Inferior parietal cortex (tissue), 1 donor: ENCODE measurements around the gene AMZ1.
"Not testable (repeated sequence)": the region's sequence is repeated elsewhere in the genome, so short reads cannot be mapped to it uniquely, and the experiment has no call there.

Experiments
- DNase-seq: peaks from one replicate; pipeline ENCODE4 v3.0.0-alpha.2; 2016; ENCODE audit errors: extremely low spot score

AMZ1 gene

DNA sequence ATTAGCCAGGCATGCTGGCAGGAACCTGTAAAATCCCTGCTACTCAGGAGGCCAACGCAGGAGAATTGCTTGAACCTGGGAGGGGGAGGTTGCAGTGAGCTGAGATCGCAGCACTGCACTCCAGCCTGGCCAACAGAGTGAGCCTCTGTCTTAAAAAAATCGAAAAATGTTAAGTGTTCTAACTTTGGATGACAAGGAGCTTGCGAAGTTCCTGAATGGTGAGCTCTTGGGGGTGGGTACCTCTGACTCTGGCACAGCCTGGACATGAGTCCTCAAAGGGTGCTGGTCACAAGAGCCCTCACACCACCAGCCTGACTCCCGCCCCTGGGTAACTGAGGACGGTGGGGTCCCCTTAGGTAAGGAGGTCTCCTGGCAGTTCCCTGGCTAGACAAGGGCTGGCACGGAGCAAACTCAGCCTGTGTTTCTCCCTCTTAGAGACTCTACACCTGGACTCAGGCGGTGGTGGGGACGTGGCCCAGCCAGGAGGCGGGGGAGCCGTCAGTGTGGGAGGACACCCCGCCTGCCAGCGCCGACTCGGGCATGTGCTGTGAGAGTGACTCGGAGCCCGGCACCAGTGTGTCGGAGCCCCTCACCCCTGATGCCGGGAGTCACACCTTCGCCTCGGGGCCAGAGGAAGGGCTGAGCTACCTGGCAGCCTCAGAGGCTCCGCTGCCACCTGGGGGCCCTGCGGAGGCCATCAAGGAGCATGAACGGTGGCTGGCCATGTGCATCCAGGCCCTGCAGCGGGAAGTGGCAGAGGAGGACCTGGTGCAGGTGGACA, 24.1 kb downstream of the AMZ1 start:
- DNase-seq, result no peak

DNA sequence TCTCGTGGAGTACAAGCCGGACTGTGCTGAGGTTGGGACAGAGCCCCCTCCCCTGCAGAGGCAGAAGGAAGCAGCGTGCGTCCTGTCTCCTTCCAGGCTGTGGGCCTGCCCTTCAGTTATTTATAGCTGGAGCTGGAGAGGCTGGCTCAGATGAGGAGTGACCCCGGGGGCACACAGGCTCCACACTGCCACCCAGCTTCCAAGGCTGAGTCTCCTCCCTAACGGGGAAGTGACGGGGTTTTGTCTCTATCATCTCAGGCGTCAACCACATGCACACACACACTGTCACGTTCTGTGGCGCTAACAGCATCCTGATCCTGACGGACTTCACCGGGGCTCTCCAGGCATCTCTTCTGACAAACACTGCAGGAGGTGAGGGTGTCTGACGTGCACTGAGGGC, 25.4 kb downstream of the AMZ1 start:
- no peak for DNase-seq

DNA sequence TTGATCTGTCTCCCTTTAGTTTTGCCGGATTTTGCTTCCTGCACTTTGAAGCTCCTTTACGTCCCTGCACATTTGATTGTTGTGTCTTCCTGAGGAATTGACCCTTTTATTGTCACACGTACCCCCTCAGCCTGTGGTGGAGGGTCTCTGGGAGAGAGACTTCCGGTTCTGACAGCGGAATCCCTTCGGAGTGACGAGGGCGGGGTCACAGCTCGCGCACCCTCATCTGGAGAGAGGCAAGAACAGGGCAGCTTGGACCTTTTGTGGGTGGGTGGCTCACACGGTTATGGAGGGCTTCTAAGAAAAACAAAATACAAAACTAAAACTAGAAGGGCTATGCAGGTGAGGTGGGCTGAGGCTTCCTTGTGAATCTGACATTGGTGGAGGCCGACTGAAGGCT, 26.0 kb downstream of the AMZ1 start:
- no peak for DNase-seq

DNA sequence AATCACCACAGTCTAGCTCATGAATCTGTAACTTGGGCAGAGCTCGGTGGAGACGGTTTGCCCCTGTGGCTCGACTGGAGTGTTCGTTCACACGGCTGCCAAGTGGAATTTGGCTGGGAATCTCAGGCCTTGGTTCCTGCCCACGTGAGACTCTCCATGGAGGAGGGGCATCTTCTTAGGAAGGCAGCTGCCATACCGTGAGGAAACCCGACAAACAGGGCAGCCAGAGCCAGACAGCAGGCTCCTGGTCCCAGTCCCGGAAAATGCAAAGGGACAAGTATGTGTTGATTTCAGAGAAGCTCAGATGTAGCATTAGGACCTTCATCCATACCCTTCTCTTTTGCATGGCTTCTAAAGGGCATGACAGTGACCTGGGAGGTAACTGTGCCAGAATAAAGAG, 26.6 kb downstream of the AMZ1 start:
- no peak for DNase-seq

DNA sequence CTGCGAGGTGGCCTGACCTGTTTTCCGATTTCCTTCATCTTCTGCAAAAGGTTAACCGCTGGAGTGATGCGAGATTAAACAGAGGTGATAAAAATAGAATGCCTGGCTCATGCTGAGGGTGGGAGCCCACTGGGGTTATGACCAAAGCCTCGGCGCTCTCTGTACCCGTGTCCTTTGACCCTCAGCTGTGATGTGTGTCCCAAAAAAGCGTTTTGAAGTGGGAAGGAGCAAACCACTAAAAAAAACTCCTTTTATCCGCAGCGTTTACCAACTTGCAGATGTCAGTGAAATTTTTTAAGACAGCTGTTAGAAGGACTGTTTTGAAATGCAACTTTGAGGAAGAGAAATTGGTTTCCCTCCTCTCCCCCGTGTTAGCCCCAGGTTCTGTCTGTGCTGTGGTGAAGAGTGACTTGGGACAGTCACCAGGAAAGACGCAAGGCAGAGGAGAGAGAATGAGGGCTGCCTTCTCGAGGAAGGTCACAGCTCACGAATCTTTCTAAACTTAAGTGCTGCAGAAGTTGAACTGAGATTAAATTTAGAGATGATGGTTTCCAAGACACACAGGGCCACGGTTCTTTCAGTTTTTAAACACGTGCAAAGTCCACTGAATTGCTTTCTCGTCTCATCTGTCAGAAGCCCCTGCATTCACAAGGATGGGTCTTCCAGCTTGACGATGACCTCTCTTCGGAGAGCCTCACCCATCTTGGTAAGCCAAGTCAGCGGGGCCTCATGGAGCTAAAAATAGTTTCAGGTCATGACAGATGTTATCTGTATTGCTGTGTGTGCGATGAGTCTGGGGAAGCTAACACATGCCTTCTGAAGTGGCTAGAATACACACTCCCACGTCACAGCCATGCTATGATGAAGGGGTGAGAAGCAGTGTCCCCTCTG, 27.6 kb downstream of the AMZ1 start:
- no peak for DNase-seq

DNA sequence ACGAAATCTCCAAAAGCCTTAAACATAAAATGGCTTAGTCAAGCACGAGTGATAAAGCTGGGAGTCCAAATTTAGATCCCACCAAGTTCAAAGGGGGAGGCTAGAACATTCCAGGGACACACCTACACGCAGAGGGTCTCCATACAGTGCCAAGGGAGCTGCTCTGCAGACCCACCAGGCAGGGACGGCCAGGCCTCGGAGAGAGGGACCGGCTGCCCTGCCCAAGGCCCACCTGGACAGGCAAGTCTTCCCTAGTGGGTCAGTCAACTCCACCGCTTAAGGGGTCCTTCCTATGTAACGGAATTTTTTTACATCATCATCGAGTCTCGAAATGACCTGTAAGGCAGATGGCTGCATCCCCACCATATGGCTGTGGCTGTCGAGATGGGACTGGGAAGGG, 28.5 kb downstream of the AMZ1 start:
- no peak for DNase-seq

DNA sequence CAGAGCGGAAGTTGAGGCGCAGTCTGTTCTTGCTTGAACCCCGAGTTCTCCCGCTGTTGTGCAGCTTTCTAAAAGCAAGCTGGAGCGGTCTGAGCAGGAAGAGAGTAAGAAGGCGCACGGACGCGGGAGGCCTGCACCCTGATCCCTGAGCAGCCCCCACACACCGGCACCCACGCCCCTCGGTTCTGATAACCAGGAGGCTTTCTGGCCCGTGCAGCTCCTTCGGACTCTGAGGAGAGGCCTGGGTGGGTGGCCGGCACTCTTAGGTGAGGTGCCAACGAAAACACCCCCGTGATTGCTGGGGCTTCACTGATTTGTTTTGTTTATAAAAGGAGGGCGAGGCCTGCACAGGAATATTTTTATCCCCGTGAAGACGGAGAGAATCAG, 28.9 kb downstream of the AMZ1 start:
- no peak for DNase-seq

DNA sequence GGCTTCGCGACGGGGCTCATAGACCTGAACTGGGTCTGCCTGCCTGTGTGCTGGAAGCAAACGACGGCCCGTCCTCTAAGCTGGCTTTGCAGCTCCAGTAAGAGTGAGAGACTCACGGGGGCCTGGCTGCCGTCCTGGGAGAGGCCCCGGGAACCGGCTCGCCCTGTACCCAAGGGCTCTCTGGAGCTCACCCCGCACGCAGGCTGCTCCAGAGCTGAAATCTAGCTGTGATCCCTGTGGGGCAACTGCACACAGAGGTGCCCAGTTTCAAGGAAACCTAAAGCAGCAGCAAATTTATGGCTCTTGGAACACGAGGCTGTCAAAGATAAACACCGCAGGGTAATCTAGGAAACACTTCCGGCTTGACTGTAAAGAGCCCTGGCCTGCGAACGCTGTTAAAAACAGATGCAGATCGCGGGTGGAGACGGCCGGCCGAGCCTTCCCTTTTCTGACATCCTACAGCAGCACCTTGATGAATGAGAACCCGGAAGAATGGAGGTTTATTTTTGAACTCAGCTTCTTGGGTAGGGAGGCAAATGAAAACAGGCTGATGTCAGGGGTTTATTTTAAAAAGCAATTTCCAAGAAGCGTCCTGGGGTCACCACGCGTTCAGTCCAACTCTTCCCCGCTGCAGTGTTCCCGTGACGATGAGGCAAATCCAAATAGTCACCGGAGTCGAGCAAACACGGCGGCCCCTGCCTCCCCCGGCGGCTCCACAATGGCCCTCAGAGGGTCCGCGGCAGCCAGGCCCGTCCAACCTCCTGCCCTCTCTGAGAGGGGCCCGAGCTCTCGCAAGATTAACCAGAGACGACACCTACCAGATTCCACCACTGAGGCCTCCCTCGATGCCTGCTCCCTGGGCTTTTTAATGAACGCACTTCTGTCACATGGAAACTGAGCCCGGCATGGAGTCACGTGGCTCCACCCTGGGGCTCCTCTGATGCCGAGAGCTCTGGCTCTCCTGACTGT, 29.6 kb downstream of the AMZ1 start:
- DNase-seq, result no peak

DNA sequence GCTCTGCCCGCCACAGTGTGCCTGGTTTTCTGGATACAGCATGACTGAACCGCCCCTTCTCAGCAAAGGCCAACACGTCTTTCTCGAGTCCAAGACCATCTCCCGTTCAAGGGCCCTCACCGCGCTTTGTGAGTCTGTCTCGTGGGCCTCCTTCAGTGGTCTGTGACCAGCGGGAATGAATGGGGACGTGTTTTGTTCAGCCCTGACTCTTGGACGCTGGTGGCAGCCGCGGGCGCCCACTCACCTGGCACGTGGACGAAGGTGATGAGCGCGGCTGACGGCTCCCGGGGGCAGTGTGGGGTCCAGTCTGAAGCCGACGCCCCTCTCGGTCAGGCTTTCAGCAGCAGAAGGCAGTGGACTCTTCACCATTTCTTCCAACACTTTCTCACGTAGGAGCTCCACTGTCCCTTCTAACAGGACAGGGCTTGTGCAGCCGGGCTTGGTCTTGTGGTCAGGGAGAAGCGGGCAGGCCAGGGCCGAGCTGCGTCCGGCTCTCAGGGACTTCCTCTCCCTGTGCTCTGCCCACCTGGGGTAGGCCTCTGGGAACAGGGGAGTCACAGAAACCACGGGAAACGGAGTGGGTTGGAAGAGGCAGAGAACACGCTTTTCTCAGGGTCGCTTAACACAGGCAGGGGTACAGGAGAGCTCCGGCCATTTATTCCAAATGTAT, 30.4 kb downstream of the AMZ1 start:
- DNase-seq, result no peak

DNA sequence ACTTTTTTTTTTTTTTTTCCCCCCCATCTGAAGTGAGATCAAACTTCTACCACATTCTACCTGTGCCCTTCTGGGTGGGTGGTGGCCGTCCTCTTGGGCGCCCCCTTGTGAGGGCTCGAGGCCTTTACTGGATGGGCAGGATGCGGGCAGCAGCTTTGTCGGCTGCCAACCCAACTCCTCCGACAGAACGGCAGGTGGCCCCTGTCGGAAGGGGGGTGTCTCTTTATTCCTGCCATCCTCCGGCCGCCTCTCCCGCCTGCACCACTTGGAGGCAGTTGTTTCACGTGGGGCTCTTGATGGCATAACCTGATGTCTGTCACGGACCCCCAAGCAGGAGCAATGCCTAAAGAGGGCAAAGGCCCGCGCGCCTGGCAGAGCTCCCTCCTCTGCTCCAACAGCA, 31.0 kb downstream of the AMZ1 start:
- DNase-seq, result no peak

DNA sequence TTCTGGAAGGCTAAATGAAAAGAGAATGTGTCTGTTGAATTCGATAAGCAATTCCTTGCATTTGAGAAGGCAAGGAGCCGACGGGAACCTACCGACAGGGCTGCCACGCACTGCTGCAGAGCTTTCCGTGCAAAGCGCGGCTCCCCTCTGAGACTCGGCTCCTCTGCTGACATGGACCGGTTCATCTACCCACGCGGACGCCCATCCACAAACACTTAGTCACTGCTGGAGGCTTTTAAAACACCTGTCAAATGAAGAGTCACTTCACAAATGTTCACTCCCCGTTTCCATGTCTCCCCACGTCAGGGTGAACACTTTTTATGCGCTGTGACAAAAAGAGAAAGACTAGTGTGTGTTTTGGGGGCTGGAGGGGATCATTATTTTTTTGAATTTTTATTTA, 32.0 kb downstream of the AMZ1 start:
- no peak for DNase-seq

DNA sequence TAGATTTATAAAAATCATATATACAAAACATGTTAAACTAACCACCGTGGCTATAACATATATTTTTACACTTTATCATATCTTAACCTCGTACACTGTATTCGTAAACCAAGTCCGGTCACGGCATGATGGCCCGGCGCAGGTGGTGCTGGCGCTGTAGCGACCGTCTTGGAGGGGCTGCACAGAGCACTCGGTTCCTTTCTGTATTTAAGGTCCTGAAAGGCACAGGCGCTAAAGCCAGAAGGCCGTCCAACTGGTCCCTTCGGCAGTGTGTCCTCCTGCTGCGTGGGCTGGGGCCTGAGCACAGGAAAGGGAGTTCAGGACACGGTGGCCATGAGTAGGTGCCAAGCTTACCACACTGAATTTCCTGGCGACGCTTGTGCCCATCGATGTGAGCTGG, 33.8 kb downstream of the AMZ1 start:
- no peak for DNase-seq

DNA sequence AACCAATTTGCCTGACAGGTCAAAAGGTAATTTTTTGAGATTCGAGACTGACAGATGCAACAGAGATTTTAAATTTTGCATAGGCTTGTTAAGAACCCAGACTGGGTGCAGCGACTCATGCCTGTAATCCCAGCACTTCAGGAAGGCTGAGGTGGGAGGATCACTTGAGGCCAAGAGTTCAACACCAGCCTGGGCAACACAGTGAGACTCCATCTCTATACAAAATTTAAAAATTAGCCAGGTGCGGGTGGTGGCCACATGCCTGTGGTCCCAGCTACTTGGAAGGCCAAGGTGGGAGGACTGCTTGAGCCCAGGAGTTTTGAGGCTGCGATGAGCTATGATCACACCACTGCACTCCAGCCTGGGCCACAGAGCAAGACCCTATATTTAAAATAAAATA, 34.6 kb downstream of the AMZ1 start:
- no peak for DNase-seq

DNA sequence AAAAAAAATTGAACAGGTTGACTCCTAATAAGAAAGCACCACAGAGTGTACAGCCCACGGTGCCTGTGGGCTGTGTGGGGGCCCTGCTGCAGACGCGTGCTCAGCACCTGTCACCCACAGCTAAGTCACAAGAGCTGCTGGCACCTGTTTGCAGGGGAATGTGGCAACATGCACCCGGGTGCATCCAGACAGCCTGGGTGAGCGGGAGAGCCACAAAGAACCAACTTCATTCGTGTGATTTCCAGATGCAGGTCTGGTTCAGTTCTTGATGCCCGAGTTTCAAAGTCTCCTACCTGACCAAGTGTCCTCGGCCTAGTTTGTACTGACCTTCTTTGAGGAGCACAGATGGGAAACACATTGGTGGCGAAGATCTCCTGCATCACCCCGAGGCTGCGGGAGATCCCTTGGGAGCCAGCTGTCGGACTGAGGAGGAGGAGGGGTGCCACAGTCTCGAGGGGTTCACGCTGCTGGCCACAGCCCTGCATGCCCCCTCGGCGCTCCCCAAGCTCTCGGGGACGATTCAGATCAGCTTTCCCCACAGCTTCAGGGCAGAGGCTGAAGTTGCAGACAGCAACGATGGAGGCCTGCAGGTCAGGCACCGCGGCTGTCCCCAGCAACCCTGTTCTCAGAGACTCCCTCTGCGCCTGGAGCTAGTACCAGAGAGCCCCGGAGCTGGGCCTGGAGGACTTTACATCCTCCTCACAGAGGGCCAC, 35.3 kb downstream of the AMZ1 start:
- DNase-seq, result no peak

DNA sequence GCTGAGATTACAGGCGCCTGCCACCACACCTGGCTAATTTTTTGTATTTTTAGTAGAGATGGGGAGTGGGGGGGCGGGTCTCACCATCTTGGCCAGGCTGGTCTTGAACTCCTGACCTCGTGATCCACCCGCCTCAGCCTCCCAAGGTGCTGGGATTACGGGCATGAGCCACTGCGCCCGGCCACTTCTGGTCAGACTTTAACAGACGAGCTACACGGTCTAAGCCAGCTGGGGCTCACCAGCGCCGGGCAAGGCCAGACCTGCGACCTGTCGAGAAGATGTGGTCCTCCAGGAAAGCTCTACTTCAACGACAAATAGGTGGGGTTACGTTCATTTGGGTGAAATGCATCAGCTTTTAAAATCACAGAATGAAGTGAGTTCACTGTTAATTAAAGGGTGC, 36.0 kb downstream of the AMZ1 start:
- not testable (repeated sequence) for DNase-seq

DNA sequence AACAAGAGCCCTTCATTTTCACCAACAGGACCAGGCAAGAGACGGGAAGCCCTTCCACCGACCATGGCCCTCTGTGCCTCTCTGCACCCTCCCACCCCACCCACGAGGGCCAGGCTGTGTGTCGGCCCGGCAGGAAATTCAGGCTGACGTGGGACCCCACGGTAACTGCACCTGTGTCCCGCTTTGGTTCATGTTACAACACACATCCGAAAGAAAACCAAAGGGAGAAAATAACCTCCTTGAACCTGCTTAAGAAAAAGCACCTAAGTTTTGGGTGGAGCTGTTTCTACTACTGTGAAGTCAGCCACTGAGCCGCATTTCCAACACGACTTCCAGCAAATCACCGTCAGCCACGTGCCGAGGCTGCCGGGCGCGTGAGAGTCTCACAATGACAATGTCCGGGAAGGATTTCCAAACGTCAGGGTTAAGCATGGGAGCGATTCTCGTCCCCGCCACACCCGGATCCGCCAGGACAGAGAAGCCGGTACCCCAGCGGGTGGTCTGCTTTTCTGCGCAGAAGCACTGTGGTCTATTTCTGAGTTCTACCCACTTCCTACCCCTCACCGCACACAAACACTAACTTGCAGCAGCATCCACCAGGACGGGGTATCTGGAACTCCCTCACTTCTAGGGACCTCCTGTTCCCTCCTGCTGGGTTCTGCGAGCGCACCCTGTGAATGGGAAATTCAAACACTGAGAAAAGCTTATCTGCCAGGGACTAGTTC, 36.6 kb downstream of the AMZ1 start:
- no peak for DNase-seq

DNA sequence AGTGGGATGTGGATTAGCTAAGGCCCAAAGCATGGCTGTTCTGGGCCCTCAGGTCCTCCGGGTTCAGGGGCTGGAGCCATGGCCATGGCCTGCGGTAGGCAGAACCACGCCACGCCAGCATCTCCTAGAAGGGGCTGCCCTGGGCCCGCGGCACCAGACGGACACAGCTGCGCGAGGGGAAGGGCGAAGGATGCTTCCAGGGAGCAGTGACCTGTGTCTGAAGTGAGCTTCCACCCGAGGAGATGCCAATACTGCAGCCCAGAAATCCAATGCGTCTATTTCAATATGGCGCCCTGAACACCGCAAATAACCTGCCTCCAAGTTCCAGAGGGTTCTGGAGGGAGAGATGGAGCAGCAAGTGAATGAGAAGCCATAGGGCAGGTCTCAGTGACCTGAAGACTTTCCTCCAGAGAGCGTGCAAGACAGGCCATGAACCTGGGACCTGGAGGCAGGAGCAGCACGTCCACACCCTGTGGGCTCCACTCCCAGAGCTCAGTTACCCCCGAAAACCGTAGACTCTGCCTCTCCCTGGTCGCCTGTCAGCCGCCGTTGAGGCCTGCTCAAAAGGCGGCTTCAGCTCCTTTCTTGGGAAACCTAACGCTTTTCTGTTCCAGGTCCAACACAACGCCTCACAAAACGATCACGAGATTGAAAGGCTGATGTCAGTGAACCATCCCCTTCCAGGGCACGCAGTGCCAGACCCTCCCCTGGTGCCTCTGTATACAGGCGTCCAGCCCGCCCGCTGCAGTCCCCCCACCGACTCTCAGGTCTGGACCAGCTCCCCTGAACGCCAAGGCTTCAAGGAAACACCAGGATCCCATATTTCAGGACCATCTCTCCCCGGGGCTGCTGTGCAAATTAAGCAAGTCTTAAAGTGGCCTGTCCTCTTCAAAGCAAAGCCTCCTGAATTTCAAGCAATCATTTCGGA, 37.4 kb downstream of the AMZ1 start:
- no peak for DNase-seq

DNA sequence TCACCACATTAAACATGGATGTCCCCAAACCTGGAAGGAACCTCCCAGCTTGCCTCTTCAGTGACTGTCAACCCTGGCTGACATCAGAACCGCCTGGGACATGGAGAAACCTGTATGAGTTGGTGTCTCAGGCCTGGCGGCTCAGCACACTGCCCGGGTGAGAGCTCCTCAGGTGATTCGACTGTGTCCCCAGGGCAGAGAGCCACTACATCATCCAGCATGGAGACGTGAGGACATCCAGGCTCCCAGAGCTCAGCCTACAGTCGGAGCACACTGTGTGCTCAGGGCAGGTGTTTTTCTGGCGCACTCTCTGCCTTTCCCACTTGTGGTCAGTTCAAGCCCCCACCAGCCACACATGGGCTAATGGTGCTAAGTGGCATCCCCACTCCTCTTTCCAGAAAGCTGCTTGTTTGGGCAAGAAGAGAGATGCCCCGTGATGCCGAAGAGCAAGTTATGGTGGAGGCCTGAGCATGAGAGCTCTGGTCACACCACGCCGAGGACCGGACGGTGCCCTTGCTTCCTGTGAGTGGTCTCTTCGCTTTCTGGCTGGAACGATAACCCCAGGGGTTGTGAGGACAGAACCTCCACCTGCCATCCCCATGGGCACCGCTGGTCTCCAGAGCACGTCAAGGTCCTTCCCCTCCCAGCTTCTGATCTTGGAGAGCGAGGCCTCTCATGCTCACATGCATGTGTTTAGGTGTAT, 38.5 kb downstream of the AMZ1 start:
- no peak for DNase-seq
